Measurements from ENCODE around the gene LRRC57.

Gene LRRC57

DNA sequence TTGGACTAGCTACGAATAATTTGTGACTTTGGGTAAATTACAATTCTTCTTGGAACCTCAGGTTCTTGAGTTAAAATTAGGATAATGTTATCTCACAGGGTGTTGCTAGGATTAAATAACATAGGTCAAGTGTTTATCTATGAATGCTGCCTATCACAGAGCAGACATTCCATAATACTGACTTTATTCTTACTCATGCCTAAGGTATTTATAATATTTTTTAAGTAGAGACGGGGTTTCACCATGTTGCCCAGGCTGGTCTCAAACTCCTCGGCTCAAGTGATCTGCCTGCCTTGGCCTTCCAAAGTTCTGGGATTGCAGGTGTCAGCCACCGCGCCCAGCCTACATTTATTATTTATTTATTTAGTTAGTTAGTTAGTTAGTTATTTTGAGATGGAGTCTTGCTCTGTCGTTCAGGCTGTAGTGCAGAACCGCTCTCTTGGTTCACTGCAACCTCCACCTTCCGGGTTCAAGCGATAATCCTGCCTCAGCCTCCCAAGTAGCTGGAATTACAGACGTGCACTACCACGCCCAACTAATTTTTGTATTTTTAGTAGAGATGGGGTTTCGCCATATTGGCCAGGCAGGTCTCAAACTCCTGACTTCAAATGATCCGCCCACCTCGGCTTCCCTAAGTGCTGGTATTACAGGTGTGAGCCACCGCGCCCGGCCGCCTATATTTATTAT lies 56.9 kb downstream of the LRRC57 start:
- in situ Hi-C loops (cut with MboI; ENCODE audit: low sequenced_read_pairs) = no loop called here
- no peaks in the 10 kb centered on the region for H3K27me3 ChIP-seq (ENCODE audit: low read depth)
- H3K4me3 ChIP-seq = peak overlapping the region; percentile 70
- no peaks in the 10 kb centered on the region for H3K36me3 ChIP-seq (replicated peaks)
- H3K4me1 ChIP-seq = peaks cover 10% of the 10 kb centered on the region
- DNase-seq (ENCODE audit: low spot score in 2 of 2) = no peak
- H3K9me3 ChIP-seq = no peaks in the 10 kb centered on the region

DNA sequence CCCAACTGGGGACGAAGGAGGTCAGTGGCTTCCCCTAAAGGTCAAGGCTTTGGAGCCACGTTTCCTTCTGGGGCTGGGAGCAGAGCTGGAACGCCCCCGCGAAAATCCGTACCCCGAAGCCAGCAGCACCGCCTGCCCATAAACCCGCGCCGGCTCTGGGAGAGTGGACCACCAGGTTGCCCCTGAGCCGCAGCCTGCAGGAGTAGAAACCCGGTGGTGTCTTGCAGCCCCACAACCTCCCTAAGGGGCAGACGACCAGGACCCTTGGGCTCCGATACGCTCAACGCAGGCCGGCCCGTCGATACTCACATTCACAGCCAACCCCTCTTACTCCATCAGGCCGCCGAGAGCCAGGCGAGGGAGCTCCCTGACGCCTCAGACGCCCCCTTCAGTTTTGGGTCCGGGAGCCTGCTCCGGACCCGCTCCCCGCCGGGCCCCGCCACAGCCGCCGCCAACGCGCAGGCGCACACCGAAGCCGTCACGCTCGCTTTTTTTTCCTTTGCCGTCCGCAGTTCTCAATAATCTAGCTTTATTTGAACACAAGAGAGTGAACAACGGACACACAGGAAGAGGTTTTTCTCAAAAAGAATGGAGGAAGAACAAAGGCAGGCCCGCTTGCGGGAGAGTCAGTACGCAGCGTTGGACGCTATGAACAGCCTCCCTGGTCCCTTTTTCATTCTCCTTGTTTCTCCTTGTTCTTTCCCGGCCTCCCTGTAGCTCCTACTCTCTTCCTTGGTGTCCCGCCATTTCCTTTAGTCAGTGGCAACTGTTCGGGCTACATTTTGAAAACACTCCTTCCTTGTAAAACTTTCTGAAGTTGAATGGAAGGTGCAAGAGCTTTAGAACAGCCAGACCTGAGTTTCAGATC lies 57.7 kb downstream of the LRRC57 start, which contains the start of gene ZNF106:
Gene ZNF106 (minus strand): TSS at position 471 of the 868 bp plus-strand sequence. CDS start 18,852 bp downstream, outside the sequence.
- H3K36me3 ChIP-seq (replicated peaks) = no peaks in the 10 kb centered on the region
- DNase-seq (ENCODE audit: low spot score in 2 of 2) = peak; percentile 90 to 98
- in situ Hi-C loops (cut with MboI; ENCODE audit: low sequenced_read_pairs) = no loop called here
- no peaks in the 10 kb centered on the region for H3K27me3 ChIP-seq (ENCODE audit: low read depth)
- peak within 1 kb of the TSS; percentile 70 for H3K4me3 ChIP-seq
- no peaks in the 10 kb centered on the region for H3K9me3 ChIP-seq
- peaks cover 6% of the 10 kb centered on the region for H3K4me1 ChIP-seq

DNA sequence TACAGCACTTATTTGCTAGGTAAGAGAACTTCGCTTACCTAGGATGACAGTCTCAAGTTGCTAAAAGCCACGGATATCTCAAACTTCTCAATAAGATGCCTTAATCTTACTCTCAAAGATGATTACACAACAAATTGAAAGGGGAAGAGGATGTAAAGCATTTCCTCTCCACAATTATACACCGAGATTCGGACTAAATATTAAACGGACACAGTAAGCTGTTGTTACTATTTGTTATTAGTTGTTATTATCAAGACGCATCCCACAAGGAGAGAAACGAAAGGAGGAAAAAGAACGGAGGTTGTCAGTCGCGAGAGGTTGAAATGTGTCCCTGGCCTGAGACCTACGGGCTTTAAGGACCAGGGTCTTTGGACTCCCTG lies 58.3 kb downstream of the LRRC57 start:
- H3K4me1 ChIP-seq = peaks cover 6% of the 10 kb centered on the region
- H3K9me3 ChIP-seq = no peaks in the 10 kb centered on the region
- no peak for DNase-seq (ENCODE audit: low spot score in 2 of 2)
- peak overlapping the region; percentile 70 for H3K4me3 ChIP-seq
- H3K36me3 ChIP-seq (replicated peaks) = no peaks in the 10 kb centered on the region
- in situ Hi-C loops (cut with MboI; ENCODE audit: low sequenced_read_pairs) = no loop called here
- no peaks in the 10 kb centered on the region for H3K27me3 ChIP-seq (ENCODE audit: low read depth)
